Activated CD4-positive, alpha-beta memory T cell treated with anti-CD3 and anti-CD28 coated beads for 36 hours (primary cell): ENCODE measurements around the gene CHP1. TPM values are rescaled to one million over a fixed set of nuclear protein-coding genes. Genes with fewer than 3 reads are reported as not detected.
"Not testable (repeated sequence)": the region's sequence is repeated elsewhere in the genome, so short reads cannot be mapped to it uniquely, and the experiment has no call there.

Experiments
- CTCF ChIA-PET: fragments of 350-600 bp; sonication (Branson Sonifier 250); formaldehyde crosslinking; loops from one replicate; lab custom pipeline; 2021; ENCODE audit warnings: antibody characterized with exemption, inconsistent platforms; lab: Charles Lee
- POLR2A ChIA-PET: fragments of 350-600 bp; sonication (Branson Sonifier 250); formaldehyde crosslinking; loops from one replicate; lab custom pipeline; 2021; ENCODE audit warnings: antibody characterized with exemption; lab: Charles Lee
- DNase-seq: peaks from one replicate; pipeline ENCODE4 v3.0.0-alpha.2; 2020
- H3K27ac Mint-ChIP-seq: one replicate; pipeline ENCODE4 v1.8.0; 2021; ENCODE audit warnings: mixed read lengths
- H3K27me3 Mint-ChIP-seq: one replicate; pipeline ENCODE4 v1.8.0; 2021; ENCODE audit warnings: mixed read lengths
- H3K36me3 Mint-ChIP-seq: one replicate; pipeline ENCODE4 v1.8.0; 2021; ENCODE audit warnings: mixed read lengths
- H3K4me1 Mint-ChIP-seq: one replicate; pipeline ENCODE4 v1.8.0; 2021; ENCODE audit warnings: low read depth, mixed read lengths
- H3K4me3 Mint-ChIP-seq: one replicate; pipeline ENCODE4 v1.8.0; 2021; ENCODE audit warnings: mild to moderate bottlenecking, mixed read lengths
- H3K9me3 Mint-ChIP-seq: one replicate; pipeline ENCODE4 v1.8.0; 2021; ENCODE audit warnings: mixed read lengths
- intact Hi-C: fragments of 100-400 bp; cut with micrococcal nuclease; formaldehyde crosslinking; loops from one replicate; pipeline ENCODE4 v1.15.1; 2023
- total RNA-seq, 2 experiments: library from RNA; stranded (reverse); gene quantifications; one replicate each; pipeline ENCODE4 v1.2.3, GENCODE V29; 2021

Gene CHP1
- total RNA-seq, 2 experiments from 2014 or later, result 46.3 to 48.7 TPM

- no peaks in the 10 kb centered on the region for H3K27me3 Mint-ChIP-seq
- peaks cover 30% of the 10 kb centered on the region for H3K4me1 Mint-ChIP-seq
- no peaks in the 10 kb centered on the region for H3K36me3 Mint-ChIP-seq
- DNase-seq, result no peak
- peak overlapping the region; percentile 81 for H3K27ac Mint-ChIP-seq
- POLR2A ChIA-PET, result interaction anchor here (0.7 to 2.1 kb wide), 4 partner anchors 52 to 278 kb away, joined by 3 to 7 read pairs (median 6); partner anchors contain the start of genes CHAC1, INO80, NUSAP1 and OIP5
- no peaks in the 10 kb centered on the region for H3K9me3 Mint-ChIP-seq
- CTCF ChIA-PET, result interaction anchor here (0.6 to 1.7 kb wide), 26 partner anchors 8 to 848 kb away, joined by 3 to 11 read pairs (median 4); partner anchors contain the start of genes CHAC1, NUSAP1, OIP5 and VPS18
- peak overlapping the region; percentile 89 for H3K4me3 Mint-ChIP-seq
- intact Hi-C loops, result loop anchor here (1.0 to 10.0 kb wide), 8 partner anchors 51 to 324 kb away; partner anchors contain the start of genes CHAC1, ITPKA, NUSAP1 and OIP5
Measured at GRCh38 chr15:41231422-41232226, 556 bp downstream of the CHP1 start.

GRCh38 chr15:41233367-41233771 lies 2.3 kb downstream of the CHP1 start:
- POLR2A ChIA-PET, result no interaction called here
- CTCF ChIA-PET, result interaction anchor here (1.4 kb wide), 1 partner anchor 329 kb away, joined by 4 read pairs; no protein-coding TSS in a partner anchor
- H3K4me3 Mint-ChIP-seq, result no peak overlapping the region
- H3K27me3 Mint-ChIP-seq, result no peaks in the 10 kb centered on the region
- H3K36me3 Mint-ChIP-seq, result no peaks in the 10 kb centered on the region
- intact Hi-C loops, result loop anchor here (10.0 kb wide), 2 partner anchors 79 to 181 kb away; partner anchors contain the start of gene RTF1
- peak; percentile 24 for DNase-seq
- no peak overlapping the region for H3K27ac Mint-ChIP-seq
- H3K9me3 Mint-ChIP-seq, result no peaks in the 10 kb centered on the region
- peaks cover 32% of the 10 kb centered on the region for H3K4me1 Mint-ChIP-seq

- not testable (repeated sequence) for H3K9me3 Mint-ChIP-seq
- H3K4me1 Mint-ChIP-seq, result peaks cover 31% of the 10 kb centered on the region
Measured at GRCh38 chr15:41235228-41235627, 4.2 kb downstream of the CHP1 start.

GRCh38 chr15:41235929-41236328 lies 4.9 kb downstream of the CHP1 start:
- DNase-seq, result no peak
- Mint-ChIP-seq H3K36me3 (no peaks in the 10 kb centered on the region), H3K27me3 (no peaks in the 10 kb centered on the region), H3K4me3 (no peak overlapping the region), H3K4me1 (peaks cover 26% of the 10 kb centered on the region), H3K9me3 (no peaks in the 10 kb centered on the region), H3K27ac (no peak overlapping the region)
- CTCF ChIA-PET, result no interaction called here
- intact Hi-C loops, result loop anchor here (10.0 kb wide), 2 partner anchors 81 to 179 kb away; partner anchors contain the start of gene RTF1
- POLR2A ChIA-PET, result no interaction called here

More at GRCh38 chr15:41235228-41235627, 4.2 kb downstream of the CHP1 start:
- intact Hi-C loops, result loop anchor here (10.0 kb wide), 2 partner anchors 80 to 180 kb away; partner anchors contain the start of gene RTF1
- DNase-seq, POLR2A ChIA-PET, H3K4me3 Mint-ChIP-seq, H3K27ac Mint-ChIP-seq, H3K27me3 Mint-ChIP-seq, H3K36me3 Mint-ChIP-seq: not testable (repeated sequence)
- CTCF ChIA-PET, result interaction anchor here (1.0 kb wide), 1 partner anchor 293 kb away, joined by 4 read pairs; no protein-coding TSS in a partner anchor

GRCh38 chr15:41238100-41238499 lies 7.0 kb downstream of the CHP1 start:
- H3K36me3 Mint-ChIP-seq, result peaks cover 5% of the 10 kb centered on the region
- H3K4me1 Mint-ChIP-seq, result peaks cover 11% of the 10 kb centered on the region
- ChIA-PET POLR2A (no interaction called here), CTCF (no interaction called here)
- H3K4me3 Mint-ChIP-seq, result no peak overlapping the region
- intact Hi-C loops, result loop anchor here (10.0 kb wide), 2 partner anchors 83 to 177 kb away; partner anchors contain the start of gene RTF1
- no peaks in the 10 kb centered on the region for H3K9me3 Mint-ChIP-seq
- DNase-seq, result no peak
- no peaks in the 10 kb centered on the region for H3K27me3 Mint-ChIP-seq
- H3K27ac Mint-ChIP-seq, result no peak overlapping the region

GRCh38 chr15:41241221-41241964 lies 10.3 kb downstream of the CHP1 start:
- Mint-ChIP-seq H3K9me3 (no peaks in the 10 kb centered on the region), H3K4me3 (no peak overlapping the region), H3K27ac (no peak overlapping the region), H3K27me3 (no peaks in the 10 kb centered on the region), H3K4me1 (peaks cover 2% of the 10 kb centered on the region), H3K36me3 (peaks cover 5% of the 10 kb centered on the region)
- CTCF ChIA-PET, result interaction anchor here (1.0 kb wide), 1 partner anchor 10 kb away, joined by 4 read pairs; the partner anchor contains the start of gene CHP1
- intact Hi-C loops, result no loop called here
- DNase-seq, result no peak
- POLR2A ChIA-PET, result no interaction called here

GRCh38 chr15:41250745-41251144 lies 19.7 kb downstream of the CHP1 start:
- intact Hi-C loops, H3K4me1 Mint-ChIP-seq, H3K27me3 Mint-ChIP-seq, H3K9me3 Mint-ChIP-seq, H3K36me3 Mint-ChIP-seq, CTCF ChIA-PET, H3K4me3 Mint-ChIP-seq, DNase-seq, POLR2A ChIA-PET, H3K27ac Mint-ChIP-seq: not testable (repeated sequence)

- Mint-ChIP-seq H3K4me3 (no peak overlapping the region), H3K4me1 (no peaks in the 10 kb centered on the region), H3K36me3 (peaks cover 3% of the 10 kb centered on the region), H3K9me3 (no peaks in the 10 kb centered on the region), H3K27me3 (no peaks in the 10 kb centered on the region), H3K27ac (no peak overlapping the region)
- DNase-seq, result no peak
- intact Hi-C loops, result no loop called here
- ChIA-PET POLR2A (no interaction called here), CTCF (no interaction called here)
Measured at GRCh38 chr15:41251411-41251810, 20.3 kb downstream of the CHP1 start.

GRCh38 chr15:41254560-41254959 lies 23.5 kb downstream of the CHP1 start:
- POLR2A ChIA-PET, result no interaction called here
- H3K27me3 Mint-ChIP-seq, result no peaks in the 10 kb centered on the region
- H3K4me3 Mint-ChIP-seq, result no peak overlapping the region
- H3K27ac Mint-ChIP-seq, result no peak overlapping the region
- no peaks in the 10 kb centered on the region for H3K4me1 Mint-ChIP-seq
- CTCF ChIA-PET, result no interaction called here
- peaks cover 3% of the 10 kb centered on the region for H3K36me3 Mint-ChIP-seq
- no peak for DNase-seq
- intact Hi-C loops, result no loop called here
- no peaks in the 10 kb centered on the region for H3K9me3 Mint-ChIP-seq

- intact Hi-C loops, result no loop called here
- H3K4me3 Mint-ChIP-seq, result no peak overlapping the region
- H3K9me3 Mint-ChIP-seq, result no peaks in the 10 kb centered on the region
- ChIA-PET POLR2A (no interaction called here), CTCF (no interaction called here)
- DNase-seq, result no peak
- H3K36me3 Mint-ChIP-seq, result peaks cover 3% of the 10 kb centered on the region
- no peak overlapping the region for H3K27ac Mint-ChIP-seq
- no peaks in the 10 kb centered on the region for H3K27me3 Mint-ChIP-seq
- H3K4me1 Mint-ChIP-seq, result no peaks in the 10 kb centered on the region
Measured at GRCh38 chr15:41256103-41256502, 25.0 kb downstream of the CHP1 start.

GRCh38 chr15:41256577-41257038 lies 25.5 kb downstream of the CHP1 start:
- Mint-ChIP-seq H3K27me3 (no peaks in the 10 kb centered on the region), H3K27ac (no peak overlapping the region), H3K4me1 (no peaks in the 10 kb centered on the region), H3K4me3 (no peak overlapping the region), H3K9me3 (no peaks in the 10 kb centered on the region), H3K36me3 (peaks cover 3% of the 10 kb centered on the region)
- intact Hi-C loops, result no loop called here
- DNase-seq, result no peak
- ChIA-PET CTCF (no interaction called here), POLR2A (no interaction called here)
